Parathyroid adenoma (tissue), 2 donors: ENCODE data around the gene TIAM2.

Experiments used
- H2AFZ ChIP-seq: fragments of 300-600 bp; sonication (generic); one replicate; pipeline ENCODE4 v1.7.0; 2017; ENCODE audit warnings: antibody characterized with exemption, mild to moderate bottlenecking
- H3K27ac ChIP-seq: fragments of 300-600 bp; sonication (generic); one replicate; pipeline ENCODE4 v1.7.0; 2017
- H3K27me3 ChIP-seq: fragments of 300-600 bp; sonication (generic); one replicate; pipeline ENCODE4 v1.7.0; 2017; ENCODE audit warnings: low read length; ENCODE audit not compliant: control insufficient read depth, insufficient read depth
- H3K36me3 ChIP-seq: fragments of 300-600 bp; sonication (generic); one replicate; pipeline ENCODE4 v1.7.0; 2017; ENCODE audit warnings: low read length; ENCODE audit not compliant: control insufficient read depth, insufficient read depth
- H3K4me1 ChIP-seq: fragments of 300-600 bp; sonication (generic); one replicate; pipeline ENCODE4 v1.7.0; 2017; ENCODE audit warnings: control low read depth
- H3K4me2 ChIP-seq: fragments of 300-600 bp; sonication (generic); one replicate; pipeline ENCODE4 v1.7.0; 2017; ENCODE audit warnings: low read length
- H3K4me3 ChIP-seq: fragments of 300-600 bp; sonication (generic); one replicate; pipeline ENCODE4 v1.7.0; 2017; ENCODE audit warnings: low read depth, low read length
- H3K79me2 ChIP-seq: fragments of 300-600 bp; sonication (generic); one replicate; pipeline ENCODE4 v1.7.0; 2017; ENCODE audit warnings: control low read depth
- H3K9ac ChIP-seq: fragments of 300-600 bp; sonication (generic); one replicate; pipeline ENCODE4 v1.7.0; 2017; ENCODE audit warnings: mild to moderate bottlenecking
- H3K9me3 ChIP-seq: fragments of 300-600 bp; sonication (generic); one replicate; pipeline ENCODE4 v1.7.0; 2017; ENCODE audit warnings: low read length; ENCODE audit not compliant: control insufficient read depth
- TF ChIP-seq, protein P1 (sequence below): fragments of 300-600 bp; sonication (generic); IDR thresholded peaks from one replicate; pipeline ENCODE4 v1.7.0; 2017; ENCODE audit warnings: antibody characterized with exemption, mild to moderate bottlenecking
- donor health status: primary hyperparathyroidism.

TIAM2 gene

DNA sequence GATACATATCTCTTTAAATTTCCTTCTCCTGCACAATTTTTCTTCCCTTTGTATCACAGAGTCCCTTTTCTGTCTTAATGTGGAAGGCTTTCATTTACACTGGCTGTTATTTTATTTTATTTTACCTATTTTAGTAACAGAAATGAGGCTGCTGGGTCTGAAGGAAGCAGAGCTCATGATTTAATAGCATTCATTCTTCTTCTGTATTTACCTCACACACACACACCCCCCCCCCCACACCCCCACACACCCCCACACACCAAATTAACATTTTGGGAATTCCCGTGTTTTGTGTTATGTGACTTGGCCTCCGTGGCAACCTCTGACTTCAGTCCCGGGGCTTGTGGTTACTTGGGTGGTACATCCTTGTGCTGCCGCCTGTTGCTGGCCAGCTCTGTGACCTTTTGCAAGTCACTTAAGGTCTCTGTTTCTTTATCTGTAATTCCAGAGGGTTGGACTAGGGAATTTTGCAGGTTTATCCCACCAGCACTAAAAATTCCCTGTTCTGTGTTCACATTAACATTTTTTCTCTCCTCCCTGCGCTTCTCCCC lies 108.8 kb downstream of the TIAM2 start:
- no peaks in the 10 kb centered on the region for H3K79me2 ChIP-seq
- TF ChIP-seq, protein P1, sequence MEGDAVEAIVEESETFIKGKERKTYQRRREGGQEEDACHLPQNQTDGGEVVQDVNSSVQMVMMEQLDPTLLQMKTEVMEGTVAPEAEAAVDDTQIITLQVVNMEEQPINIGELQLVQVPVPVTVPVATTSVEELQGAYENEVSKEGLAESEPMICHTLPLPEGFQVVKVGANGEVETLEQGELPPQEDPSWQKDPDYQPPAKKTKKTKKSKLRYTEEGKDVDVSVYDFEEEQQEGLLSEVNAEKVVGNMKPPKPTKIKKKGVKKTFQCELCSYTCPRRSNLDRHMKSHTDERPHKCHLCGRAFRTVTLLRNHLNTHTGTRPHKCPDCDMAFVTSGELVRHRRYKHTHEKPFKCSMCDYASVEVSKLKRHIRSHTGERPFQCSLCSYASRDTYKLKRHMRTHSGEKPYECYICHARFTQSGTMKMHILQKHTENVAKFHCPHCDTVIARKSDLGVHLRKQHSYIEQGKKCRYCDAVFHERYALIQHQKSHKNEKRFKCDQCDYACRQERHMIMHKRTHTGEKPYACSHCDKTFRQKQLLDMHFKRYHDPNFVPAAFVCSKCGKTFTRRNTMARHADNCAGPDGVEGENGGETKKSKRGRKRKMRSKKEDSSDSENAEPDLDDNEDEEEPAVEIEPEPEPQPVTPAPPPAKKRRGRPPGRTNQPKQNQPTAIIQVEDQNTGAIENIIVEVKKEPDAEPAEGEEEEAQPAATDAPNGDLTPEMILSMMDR: no peak
- H3K4me1 ChIP-seq: no peaks in the 10 kb centered on the region
- H2AFZ ChIP-seq: no peak overlapping the region
- no peak overlapping the region for H3K27ac ChIP-seq
- H3K4me3 ChIP-seq: no peak overlapping the region
- no peaks in the 10 kb centered on the region for H3K36me3 ChIP-seq
- no peak overlapping the region for H3K9ac ChIP-seq
- H3K27me3 ChIP-seq: no peaks in the 10 kb centered on the region
- no peak overlapping the region for H3K4me2 ChIP-seq
- H3K9me3 ChIP-seq: no peaks in the 10 kb centered on the region

DNA sequence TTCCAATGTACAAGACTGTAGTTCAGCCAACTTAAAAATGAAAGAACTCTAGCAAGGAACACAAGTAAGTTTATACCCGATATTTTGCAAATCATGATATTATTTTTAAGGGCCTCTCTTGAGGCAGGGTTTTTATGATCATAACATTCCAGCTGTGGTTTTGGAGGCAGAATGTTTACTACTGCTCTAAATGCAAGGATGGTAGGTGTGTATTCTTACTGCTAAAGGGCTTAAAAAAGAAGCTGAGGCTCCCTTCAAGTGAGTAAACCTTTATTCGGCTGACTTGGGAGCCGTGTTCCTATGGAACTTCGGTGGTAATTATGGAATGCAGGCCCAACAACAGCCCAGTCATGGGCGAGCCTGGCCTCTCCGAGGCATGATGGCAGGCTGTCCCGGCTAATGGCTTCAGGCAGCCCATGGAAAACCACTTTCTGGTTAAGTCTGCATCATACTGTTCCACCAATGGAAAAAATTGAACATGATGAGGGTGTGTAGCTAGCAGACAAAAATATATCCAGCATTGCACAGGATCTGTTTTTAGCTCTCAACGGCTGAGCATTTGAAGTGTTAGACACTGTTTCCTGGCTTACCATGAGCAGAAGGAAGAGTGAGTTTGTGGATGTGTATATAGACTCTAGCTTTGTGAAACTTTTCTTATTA lies 111.5 kb downstream of the TIAM2 start:
- Histone ChIP-seq H3K4me1 (no peaks in the 10 kb centered on the region), H3K27ac (no peak overlapping the region), H3K27me3 (no peaks in the 10 kb centered on the region), H3K9me3 (no peaks in the 10 kb centered on the region), H3K36me3 (no peaks in the 10 kb centered on the region), H2AFZ (no peak overlapping the region), H3K4me2 (no peak overlapping the region), H3K79me2 (no peaks in the 10 kb centered on the region), H3K9ac (no peak overlapping the region), H3K4me3 (no peak overlapping the region)
- TF ChIP-seq, protein P1: no peak

- Histone ChIP-seq H3K9me3 (no peaks in the 10 kb centered on the region), H3K36me3 (no peaks in the 10 kb centered on the region), H3K27ac (no peak overlapping the region), H3K27me3 (no peaks in the 10 kb centered on the region), H3K9ac (no peak overlapping the region), H2AFZ (no peak overlapping the region), H3K79me2 (no peaks in the 10 kb centered on the region), H3K4me1 (no peaks in the 10 kb centered on the region), H3K4me2 (no peak overlapping the region), H3K4me3 (no peak overlapping the region)
- TF ChIP-seq, protein P1: no peak
Measured at GRCh38 chr6:155107432-155108069, 112.4 kb downstream of the TIAM2 start.

GRCh38 chr6:155108070-155108820 lies 113.1 kb downstream of the TIAM2 start:
- TF ChIP-seq, protein P1: no peak
- Histone ChIP-seq H2AFZ (no peak overlapping the region), H3K79me2 (no peaks in the 10 kb centered on the region), H3K9ac (no peak overlapping the region), H3K4me3 (no peak overlapping the region), H3K9me3 (no peaks in the 10 kb centered on the region), H3K27me3 (no peaks in the 10 kb centered on the region), H3K4me1 (no peaks in the 10 kb centered on the region), H3K27ac (no peak overlapping the region), H3K36me3 (no peaks in the 10 kb centered on the region), H3K4me2 (no peak overlapping the region)
